Measurements from ENCODE around the gene WBP11.
"Not testable (repeated sequence)": the region's sequence is repeated elsewhere in the genome, so short reads cannot be mapped to it uniquely, and the experiment has no call there.

DNA sequence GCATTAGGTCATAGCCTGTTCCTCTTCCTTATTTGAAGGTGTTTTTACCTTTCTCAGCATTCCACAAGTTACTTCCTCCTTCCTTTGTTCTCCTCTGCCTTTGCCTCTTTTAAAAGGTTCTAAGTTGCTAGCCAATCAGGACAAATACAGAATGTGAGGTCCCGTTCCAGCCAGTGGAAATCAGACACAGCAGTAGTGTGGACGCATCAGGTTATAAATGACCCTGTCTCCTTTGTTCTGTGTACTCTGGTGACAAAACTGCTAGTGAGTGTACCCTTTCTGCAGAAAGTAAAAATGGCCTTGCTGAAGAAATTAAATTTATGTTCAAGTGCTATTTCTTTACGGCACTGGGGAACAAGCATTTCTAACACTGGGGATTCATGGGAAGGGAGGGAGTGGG is 37.3 kb downstream of the WBP11 start:
- TF ChIP-seq, protein P1, sequence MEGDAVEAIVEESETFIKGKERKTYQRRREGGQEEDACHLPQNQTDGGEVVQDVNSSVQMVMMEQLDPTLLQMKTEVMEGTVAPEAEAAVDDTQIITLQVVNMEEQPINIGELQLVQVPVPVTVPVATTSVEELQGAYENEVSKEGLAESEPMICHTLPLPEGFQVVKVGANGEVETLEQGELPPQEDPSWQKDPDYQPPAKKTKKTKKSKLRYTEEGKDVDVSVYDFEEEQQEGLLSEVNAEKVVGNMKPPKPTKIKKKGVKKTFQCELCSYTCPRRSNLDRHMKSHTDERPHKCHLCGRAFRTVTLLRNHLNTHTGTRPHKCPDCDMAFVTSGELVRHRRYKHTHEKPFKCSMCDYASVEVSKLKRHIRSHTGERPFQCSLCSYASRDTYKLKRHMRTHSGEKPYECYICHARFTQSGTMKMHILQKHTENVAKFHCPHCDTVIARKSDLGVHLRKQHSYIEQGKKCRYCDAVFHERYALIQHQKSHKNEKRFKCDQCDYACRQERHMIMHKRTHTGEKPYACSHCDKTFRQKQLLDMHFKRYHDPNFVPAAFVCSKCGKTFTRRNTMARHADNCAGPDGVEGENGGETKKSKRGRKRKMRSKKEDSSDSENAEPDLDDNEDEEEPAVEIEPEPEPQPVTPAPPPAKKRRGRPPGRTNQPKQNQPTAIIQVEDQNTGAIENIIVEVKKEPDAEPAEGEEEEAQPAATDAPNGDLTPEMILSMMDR (IDR thresholded peaks at IDR 0.05), result not testable (repeated sequence)
- TF ChIP-seq, protein P2, sequence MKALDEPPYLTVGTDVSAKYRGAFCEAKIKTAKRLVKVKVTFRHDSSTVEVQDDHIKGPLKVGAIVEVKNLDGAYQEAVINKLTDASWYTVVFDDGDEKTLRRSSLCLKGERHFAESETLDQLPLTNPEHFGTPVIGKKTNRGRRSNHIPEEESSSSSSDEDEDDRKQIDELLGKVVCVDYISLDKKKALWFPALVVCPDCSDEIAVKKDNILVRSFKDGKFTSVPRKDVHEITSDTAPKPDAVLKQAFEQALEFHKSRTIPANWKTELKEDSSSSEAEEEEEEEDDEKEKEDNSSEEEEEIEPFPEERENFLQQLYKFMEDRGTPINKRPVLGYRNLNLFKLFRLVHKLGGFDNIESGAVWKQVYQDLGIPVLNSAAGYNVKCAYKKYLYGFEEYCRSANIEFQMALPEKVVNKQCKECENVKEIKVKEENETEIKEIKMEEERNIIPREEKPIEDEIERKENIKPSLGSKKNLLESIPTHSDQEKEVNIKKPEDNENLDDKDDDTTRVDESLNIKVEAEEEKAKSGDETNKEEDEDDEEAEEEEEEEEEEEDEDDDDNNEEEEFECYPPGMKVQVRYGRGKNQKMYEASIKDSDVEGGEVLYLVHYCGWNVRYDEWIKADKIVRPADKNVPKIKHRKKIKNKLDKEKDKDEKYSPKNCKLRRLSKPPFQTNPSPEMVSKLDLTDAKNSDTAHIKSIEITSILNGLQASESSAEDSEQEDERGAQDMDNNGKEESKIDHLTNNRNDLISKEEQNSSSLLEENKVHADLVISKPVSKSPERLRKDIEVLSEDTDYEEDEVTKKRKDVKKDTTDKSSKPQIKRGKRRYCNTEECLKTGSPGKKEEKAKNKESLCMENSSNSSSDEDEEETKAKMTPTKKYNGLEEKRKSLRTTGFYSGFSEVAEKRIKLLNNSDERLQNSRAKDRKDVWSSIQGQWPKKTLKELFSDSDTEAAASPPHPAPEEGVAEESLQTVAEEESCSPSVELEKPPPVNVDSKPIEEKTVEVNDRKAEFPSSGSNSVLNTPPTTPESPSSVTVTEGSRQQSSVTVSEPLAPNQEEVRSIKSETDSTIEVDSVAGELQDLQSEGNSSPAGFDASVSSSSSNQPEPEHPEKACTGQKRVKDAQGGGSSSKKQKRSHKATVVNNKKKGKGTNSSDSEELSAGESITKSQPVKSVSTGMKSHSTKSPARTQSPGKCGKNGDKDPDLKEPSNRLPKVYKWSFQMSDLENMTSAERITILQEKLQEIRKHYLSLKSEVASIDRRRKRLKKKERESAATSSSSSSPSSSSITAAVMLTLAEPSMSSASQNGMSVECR (CRISPR knock-in tag; IDR thresholded peaks at IDR 0.05; ENCODE audit: borderline replicate concordance), result not testable (repeated sequence)
- not testable (repeated sequence) for TF ChIP-seq SP1 (CRISPR knock-in tag; conservative IDR thresholded peaks at IDR 0.05)
